ACC112 (cell line): ENCODE data around the gene BPNT1.
"Not testable (repeated sequence)": the region's sequence is repeated elsewhere in the genome, so short reads cannot be mapped to it uniquely, and the experiment has no call there.

ENCODE experiments used
- H2AFZ ChIP-seq: fragments of 200-600 bp; sonication (generic); one replicate; pipeline ENCODE4 v1.6.0; 2017; ENCODE audit warnings: antibody characterized with exemption, low read length; ENCODE audit not compliant: unreplicated experiment
- H3K27ac ChIP-seq: fragments of 200-600 bp; sonication (generic); 2 replicates; pipeline ENCODE4 v1.5.1; 2014; ENCODE audit warnings: low read depth, mild to moderate bottlenecking, antibody characterized with exemption, low read length, moderate library complexity
- H3K27me3 ChIP-seq: fragments of 200-600 bp; sonication (generic); 2 replicates; pipeline ENCODE4 v1.6.1; 2014; ENCODE audit warnings: mild to moderate bottlenecking, antibody characterized with exemption, low read length, moderate library complexity, mixed read lengths; ENCODE audit not compliant: insufficient read depth
- H3K36me3 ChIP-seq: fragments of 200-600 bp; sonication (generic); 2 replicates; pipeline ENCODE4 v1.6.1; 2016; ENCODE audit warnings: mild to moderate bottlenecking, antibody characterized with exemption, low read length, moderate library complexity, mixed read lengths; ENCODE audit not compliant: insufficient read depth
- H3K4me1 ChIP-seq: fragments of 200-600 bp; sonication (generic); one replicate; pipeline ENCODE4 v1.6.1; 2016; ENCODE audit warnings: low read length, mixed read lengths; ENCODE audit not compliant: insufficient read depth, unreplicated experiment, control insufficient read depth
- H3K4me3 ChIP-seq: fragments of 200-600 bp; sonication (generic); 2 replicates; pipeline ENCODE4 v1.5.1; 2014; ENCODE audit warnings: mild to moderate bottlenecking, low read depth, low read length
- H3K79me2 ChIP-seq: fragments of 200-600 bp; sonication (generic); one replicate; pipeline ENCODE4 v1.6.0; 2016; ENCODE audit warnings: low read length; ENCODE audit not compliant: control insufficient read depth, unreplicated experiment, insufficient read depth

The BPNT1 gene

DNA sequence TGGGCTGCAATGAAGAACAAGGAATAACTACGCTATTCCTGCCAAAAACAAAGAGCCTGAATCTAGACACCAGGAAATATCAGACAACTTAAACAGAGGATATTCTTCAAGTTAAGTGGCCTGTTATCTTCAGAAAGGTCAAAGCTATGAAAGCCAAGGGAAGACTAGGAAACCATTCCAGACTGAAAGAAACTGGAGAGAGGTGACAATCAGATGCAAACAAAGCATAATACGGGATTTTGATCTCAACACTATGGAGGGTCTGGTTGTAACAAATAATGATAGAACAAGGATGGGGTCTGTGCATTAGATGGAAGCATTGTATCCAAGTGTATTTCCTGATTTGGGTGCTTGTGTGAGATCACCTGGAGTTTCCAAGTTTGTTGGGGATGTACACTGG, 45.9 kb downstream of the BPNT1 start:
- Histone ChIP-seq H3K4me3 (peak overlapping the region; percentile 35; the same call in 1 of the 2 replicates), H3K79me2 (peaks cover 57% of the 10 kb centered on the region), H3K4me1 (peaks cover 15% of the 10 kb centered on the region), H3K36me3 (no peaks in the 10 kb centered on the region), H3K27ac (no peak overlapping the region), H2AFZ (no peak overlapping the region), H3K27me3 (no peaks in the 10 kb centered on the region)

DNA sequence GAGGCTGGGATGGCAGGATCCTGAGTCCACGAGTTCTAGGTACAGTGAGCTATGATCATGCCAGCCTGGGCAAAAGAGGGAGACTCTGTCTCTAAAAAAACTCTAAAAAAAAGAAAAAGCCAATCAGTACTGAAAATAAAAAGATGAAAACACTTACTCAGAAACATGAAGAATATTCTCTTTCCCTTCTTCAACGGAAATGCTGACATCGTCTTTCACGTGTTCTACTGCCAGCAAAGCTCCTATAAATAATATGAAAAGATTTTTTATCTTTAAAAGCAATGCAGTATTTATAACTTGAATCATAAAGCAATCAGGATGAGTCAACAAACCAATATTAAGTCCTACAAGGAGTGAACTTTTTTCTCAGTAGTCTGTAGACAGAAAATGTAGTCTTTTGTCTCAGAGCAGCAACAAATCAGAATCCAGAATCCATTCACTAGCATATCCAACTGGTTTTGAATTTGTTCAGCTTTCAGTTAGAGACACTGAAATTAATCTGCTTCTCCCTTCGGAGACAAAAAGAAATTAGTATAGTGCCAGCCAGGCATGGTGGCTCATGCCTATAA, 49.5 kb downstream of the BPNT1 start:
- H3K79me2 ChIP-seq: peaks cover 65% of the 10 kb centered on the region
- H3K27ac ChIP-seq: no peak overlapping the region
- no peaks in the 10 kb centered on the region for H3K27me3 ChIP-seq
- peaks cover 4% of the 10 kb centered on the region; the same call in 1 of the 2 replicates for H3K36me3 ChIP-seq
- H3K4me1 ChIP-seq: peaks cover 13% of the 10 kb centered on the region
- no peak overlapping the region for H3K4me3 ChIP-seq
- no peak overlapping the region for H2AFZ ChIP-seq

DNA sequence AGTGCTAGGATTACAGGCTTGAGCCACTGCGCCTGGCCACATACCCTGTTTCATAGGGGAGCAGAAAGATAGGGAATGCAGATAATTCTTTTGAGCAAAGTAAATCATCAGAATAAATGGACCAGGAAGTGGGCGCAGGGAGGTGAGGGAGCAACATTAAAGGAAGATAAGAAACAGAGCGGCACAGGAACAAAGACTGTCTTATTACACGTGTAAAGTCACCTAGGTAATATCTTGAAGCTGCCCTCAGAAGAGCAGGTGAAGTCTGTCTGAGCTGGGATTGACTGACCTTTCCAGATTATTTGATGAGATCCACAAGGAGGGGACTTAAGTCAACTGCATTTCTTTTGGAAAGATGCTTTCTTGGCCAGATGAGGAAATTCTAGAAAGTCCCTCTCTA, 50.9 kb downstream of the BPNT1 start:
- Histone ChIP-seq H3K27me3 (no peaks in the 10 kb centered on the region), H2AFZ (no peak overlapping the region), H3K27ac (no peak overlapping the region), H3K36me3 (peaks cover 13% of the 10 kb centered on the region), H3K4me1 (peaks cover 4% of the 10 kb centered on the region), H3K79me2 (peaks cover 56% of the 10 kb centered on the region), H3K4me3 (no peak overlapping the region)

DNA sequence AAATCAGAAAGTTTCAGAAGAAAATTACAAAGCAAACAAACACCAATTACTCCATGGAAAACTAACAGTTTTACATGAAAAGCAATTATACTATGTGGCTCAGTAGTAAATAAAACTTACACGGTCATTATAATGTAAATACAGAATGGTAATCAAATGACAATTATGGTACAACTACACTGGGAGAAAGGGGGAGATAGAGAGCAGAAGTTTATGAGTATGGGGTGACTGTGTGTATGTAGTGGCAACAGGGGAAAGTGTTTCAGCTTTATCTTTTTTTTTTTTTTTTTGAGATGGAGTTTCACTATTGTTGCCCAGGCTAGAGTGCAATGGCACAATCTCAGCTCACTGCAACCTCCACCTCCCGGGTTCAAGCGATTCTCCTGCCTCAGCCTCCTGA, 51.8 kb downstream of the BPNT1 start:
- H3K36me3 ChIP-seq: peaks cover 17% of the 10 kb centered on the region
- H3K4me3 ChIP-seq, H3K27ac ChIP-seq, H2AFZ ChIP-seq, H3K27me3 ChIP-seq, H3K4me1 ChIP-seq: not testable (repeated sequence)
- peaks cover 48% of the 10 kb centered on the region for H3K79me2 ChIP-seq

DNA sequence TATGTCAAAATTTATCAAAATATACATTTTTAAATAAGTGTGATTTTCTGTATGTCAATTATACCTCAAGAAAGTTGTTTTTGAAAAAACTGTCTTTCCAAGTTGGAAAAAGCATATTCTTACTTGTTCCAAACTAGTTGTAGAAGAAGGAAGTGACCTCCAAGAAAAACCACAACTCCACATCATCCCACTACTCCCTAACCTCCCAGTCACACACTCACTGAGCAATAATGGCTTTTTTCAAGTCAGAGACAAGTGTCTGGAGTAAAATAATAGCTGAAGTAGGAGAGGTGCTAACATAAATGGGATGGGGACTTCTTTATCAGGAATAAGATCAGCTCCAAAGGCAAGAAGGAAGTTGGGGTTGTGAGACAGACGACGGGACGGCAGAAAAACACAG, 56.7 kb downstream of the BPNT1 start:
- H3K4me3 ChIP-seq: no peak overlapping the region
- H3K27me3 ChIP-seq: no peaks in the 10 kb centered on the region
- H3K36me3 ChIP-seq: peaks cover 45% of the 10 kb centered on the region
- no peaks in the 10 kb centered on the region for H3K4me1 ChIP-seq
- peaks cover 27% of the 10 kb centered on the region for H3K79me2 ChIP-seq
- H2AFZ ChIP-seq: no peak overlapping the region
- H3K27ac ChIP-seq: no peak overlapping the region

DNA sequence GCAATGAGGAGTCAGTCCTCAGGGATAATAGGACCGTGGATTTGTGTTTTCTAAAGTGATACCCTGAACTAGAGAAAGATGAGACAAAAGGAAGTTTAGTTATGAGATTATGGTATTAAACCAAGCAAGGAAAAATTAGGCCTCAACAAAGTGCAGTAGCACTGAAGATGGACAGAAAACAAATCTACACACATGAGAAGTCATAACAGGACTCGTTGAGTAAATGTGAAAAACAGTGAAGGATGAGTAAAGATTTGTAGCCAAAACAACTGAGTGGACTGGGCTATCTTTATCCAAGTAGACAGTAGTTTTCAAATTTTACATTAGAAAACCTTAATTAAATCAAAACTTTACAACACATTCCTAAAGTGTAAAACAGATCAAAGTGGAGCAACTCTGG, 58.3 kb downstream of the BPNT1 start:
- Histone ChIP-seq H3K27ac (no peak overlapping the region), H3K27me3 (no peaks in the 10 kb centered on the region), H3K4me1 (no peaks in the 10 kb centered on the region), H3K36me3 (peaks cover 41% of the 10 kb centered on the region), H3K4me3 (no peak overlapping the region), H2AFZ (no peak overlapping the region), H3K79me2 (peaks cover 12% of the 10 kb centered on the region)

DNA sequence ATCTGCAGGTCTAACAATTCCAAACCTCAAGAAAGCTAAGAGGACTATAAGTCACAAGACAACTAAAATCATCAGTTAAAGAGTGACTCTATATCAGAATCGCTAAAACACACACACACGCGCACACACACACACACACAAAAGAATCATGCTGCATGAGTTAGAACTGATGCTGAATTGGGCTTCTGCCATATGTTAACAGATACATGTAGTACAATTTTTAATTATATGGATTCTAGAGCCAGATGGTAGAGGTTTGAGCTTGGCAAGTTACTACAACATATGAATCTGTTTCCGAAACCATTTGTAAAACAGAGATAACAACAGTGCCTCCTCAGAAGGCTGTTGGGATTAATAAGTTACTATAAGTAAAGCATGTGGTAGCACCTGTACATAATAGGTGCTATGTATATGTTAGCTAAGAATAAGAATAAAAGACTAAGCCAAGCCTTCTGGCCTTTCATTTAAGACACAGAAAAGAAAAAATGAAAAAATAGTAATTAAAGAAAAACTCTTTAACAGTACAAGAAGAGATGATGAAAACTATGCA, 61.2 kb downstream of the BPNT1 start:
- Histone ChIP-seq H3K36me3 (peaks cover 43% of the 10 kb centered on the region), H3K79me2 (peaks cover 4% of the 10 kb centered on the region), H3K4me3 (no peak overlapping the region), H2AFZ (no peak overlapping the region), H3K4me1 (no peaks in the 10 kb centered on the region), H3K27me3 (no peaks in the 10 kb centered on the region), H3K27ac (no peak overlapping the region)

DNA sequence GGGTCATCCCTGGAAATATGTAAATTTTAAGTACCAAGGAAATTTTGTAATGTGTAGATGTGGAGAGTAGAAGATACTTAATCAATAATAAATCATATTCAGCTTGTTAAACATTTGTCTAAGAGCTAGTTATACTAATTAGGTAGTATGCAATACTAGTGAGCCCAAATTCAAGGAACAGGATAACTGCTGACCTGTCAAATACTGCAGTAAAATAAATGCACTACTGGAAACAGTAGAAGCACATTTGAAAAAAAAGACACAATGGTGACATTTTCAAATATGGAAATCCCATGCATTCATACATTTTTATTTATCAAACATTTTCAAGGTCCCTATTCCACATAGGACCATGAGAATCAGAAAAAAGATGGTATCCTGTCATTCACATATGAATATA, 70.5 kb downstream of the BPNT1 start:
- Histone ChIP-seq H3K36me3 (peaks cover 30% of the 10 kb centered on the region), H2AFZ (no peak overlapping the region), H3K4me3 (no peak overlapping the region), H3K27ac (no peak overlapping the region), H3K4me1 (peaks cover 4% of the 10 kb centered on the region), H3K79me2 (no peaks in the 10 kb centered on the region), H3K27me3 (no peaks in the 10 kb centered on the region)

DNA sequence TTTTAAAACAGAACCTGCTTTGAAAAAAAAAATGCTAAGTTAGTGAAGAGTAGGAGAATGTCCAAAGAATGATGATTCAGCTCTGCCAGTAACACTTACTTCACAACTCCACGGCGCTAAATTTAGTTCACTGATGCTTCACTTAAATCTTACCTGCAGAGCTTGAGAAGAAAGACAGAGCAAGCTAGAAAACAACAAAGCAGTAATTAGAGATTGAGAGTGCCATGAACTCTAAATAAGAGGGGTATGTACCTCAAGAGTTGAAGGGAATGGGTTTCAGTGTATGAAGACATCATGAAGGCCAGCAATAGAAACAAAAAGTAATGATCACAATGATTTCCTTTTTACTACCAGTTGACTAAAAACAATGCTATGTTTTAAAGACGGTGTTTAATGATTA, 76.1 kb downstream of the BPNT1 start:
- Histone ChIP-seq H3K27ac (peak overlapping the region; percentile 43), H3K4me1 (peaks cover 29% of the 10 kb centered on the region), H2AFZ (no peak overlapping the region), H3K79me2 (no peaks in the 10 kb centered on the region), H3K4me3 (peak overlapping the region; percentile 35; the same call in 1 of the 2 replicates), H3K36me3 (0 out of 2 replicates have a peak, but pooled peaks cover 18% of the 10 kb centered on the region), H3K27me3 (no peaks in the 10 kb centered on the region)

DNA sequence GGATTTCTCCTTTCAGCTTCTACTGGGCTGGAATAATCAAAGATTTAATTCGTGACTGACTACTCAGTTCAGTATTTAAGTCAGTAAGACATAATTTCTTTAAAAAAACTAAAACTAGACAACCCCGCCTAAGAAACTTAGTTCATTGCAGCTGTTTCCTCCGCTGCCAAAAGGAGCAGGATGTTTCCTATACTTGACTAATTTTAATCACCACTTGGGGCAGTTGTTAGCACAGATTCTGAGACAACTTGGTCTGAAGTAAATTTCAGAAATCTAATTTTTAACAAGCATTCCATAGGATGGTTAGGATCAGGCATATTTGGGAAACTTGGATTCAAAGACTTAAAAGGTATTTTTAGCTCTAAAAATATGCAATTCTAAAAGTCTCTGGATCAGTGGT, 77.3 kb downstream of the BPNT1 start:
- Histone ChIP-seq H3K79me2 (no peaks in the 10 kb centered on the region), H3K36me3 (0 out of 2 replicates have a peak, but pooled peaks cover 15% of the 10 kb centered on the region), H3K27me3 (no peaks in the 10 kb centered on the region), H3K4me1 (peaks cover 32% of the 10 kb centered on the region), H2AFZ (no peak overlapping the region), H3K4me3 (no peak overlapping the region), H3K27ac (no peak overlapping the region)

DNA sequence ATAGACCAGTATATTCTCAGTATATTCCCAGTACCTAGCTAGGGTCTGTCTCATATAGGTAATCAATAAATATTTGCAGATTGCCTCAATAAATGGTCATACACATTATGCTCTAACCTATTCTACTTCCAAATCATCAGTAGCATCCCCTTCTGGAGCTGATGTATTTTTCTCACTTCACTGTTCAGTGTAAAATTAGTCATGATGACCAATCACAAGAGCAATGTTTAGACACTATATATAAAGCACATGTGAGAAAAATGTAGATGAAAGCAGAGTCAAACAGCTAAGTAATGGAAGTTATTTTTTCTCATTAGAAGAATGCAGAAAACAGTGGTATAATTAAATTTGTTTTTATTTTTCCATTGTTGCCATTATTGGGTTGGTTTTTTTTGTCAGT, 78.0 kb downstream of the BPNT1 start:
- Histone ChIP-seq H3K27ac (no peak overlapping the region), H3K27me3 (no peaks in the 10 kb centered on the region), H3K36me3 (0 out of 2 replicates have a peak, but pooled peaks cover 14% of the 10 kb centered on the region), H3K4me3 (no peak overlapping the region), H3K79me2 (no peaks in the 10 kb centered on the region), H3K4me1 (peaks cover 37% of the 10 kb centered on the region), H2AFZ (no peak overlapping the region)
